ENCODE measurements around the gene EPHB3. TPM values are rescaled to one million over a fixed set of nuclear protein-coding genes. Genes with fewer than 3 reads are reported as not detected.
A peak's percentile ranks its signal among the peaks of the same experiment; 100 is the strongest.

The EPHB3 gene
- total and polyA plus RNA-seq, 2 experiments from 2014 or later = 142 to 170 TPM

DNA sequence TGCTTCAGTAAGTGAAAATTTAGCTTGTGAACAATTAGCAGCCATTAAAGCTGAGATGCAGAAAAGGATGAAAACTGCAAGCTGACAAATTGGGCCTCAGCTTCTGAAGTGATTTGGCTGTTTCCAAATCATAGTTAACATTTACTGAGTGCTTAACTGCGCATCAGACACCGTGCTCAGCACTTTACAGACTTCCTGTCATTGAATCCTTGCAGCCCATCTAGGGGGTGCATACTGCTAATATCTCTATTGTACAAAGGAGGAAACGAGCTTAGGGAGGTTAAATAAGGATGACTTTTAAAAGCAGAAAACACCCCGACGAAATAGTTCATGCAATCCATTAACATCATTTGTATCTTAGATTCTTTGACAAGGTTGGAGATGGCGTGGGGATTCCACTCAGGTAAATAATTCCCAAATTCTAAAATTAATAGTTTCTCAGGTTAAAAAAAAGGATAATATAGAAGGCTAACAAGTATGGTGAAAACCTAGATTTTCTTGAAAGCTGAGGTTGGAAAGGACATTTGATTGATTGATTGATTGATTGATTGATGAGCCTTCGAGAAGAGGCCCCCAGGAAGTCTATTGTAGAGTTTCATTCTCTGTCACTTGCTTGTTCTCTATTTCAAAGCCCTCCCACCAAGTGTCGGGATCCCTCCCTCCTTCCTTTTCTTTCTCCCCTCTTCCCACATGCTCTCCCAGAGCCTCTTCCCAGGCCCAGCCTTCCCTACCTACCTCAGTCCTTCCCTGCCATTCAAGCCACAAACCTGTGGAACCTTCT is 23.5 kb upstream of the EPHB3 start:
- no peaks in the 10 kb centered on the region for H3K9me3 ChIP-seq (ENCODE audit: low read depth)
- H3K4me3 ChIP-seq = no peak overlapping the region
- TF ChIP-seq CTCF (IDR thresholded peaks at IDR 0.05; ENCODE audit: low read depth, low read length) = no peak
- no peak for DNase-seq (ENCODE audit: low read depth in 1 of 2, low spot score in 1 of 2)
- H3K27ac ChIP-seq = no peak overlapping the region
- H3K27me3 ChIP-seq = peaks cover 3% of the 10 kb centered on the region
- no peaks in the 10 kb centered on the region for H3K36me3 ChIP-seq
- no peaks in the 10 kb centered on the region for H3K4me1 ChIP-seq (ENCODE audit: low read depth)

DNA sequence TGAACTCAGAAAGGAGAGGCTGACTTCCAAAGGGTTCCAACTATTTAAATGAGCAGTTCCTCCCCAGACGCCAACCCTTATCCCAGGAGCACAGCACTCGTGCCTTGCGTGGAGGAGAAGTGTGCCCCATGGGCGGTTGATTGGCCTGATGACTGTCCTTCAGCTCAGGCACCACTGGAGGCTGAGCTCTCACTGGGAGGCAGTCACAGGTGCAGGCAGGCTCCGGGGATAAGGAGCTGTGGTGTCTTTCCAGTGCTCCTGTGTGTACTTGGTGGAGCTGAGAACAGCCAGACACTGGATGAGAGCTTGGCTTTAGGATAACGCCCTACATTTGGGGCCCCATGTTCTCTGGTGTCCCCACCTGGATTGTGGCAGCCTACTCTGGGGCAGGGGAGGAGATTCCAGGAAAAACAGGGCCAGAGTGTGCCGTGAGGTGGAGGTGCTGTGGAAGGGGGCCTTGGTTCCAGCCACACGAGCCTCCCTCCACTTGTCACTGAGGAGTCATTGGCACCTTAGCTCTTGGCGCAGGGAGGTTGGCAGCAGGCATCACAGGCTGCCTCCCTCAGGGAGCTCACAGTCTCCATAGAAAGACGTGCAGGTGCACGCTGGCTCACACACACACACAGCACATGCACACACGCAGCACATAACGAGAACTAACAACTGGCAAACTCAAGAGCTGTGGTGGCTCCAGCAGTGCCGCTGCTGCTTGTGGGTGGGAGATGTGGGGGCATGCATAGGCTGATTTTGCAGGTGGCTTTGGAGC is 22.7 kb upstream of the EPHB3 start:
- no peak overlapping the region for H3K27ac ChIP-seq
- no peak for TF ChIP-seq CTCF (IDR thresholded peaks at IDR 0.05; ENCODE audit: low read depth, low read length)
- no peaks in the 10 kb centered on the region for H3K9me3 ChIP-seq (ENCODE audit: low read depth)
- no peaks in the 10 kb centered on the region for H3K36me3 ChIP-seq
- no peak overlapping the region for H3K4me3 ChIP-seq
- no peaks in the 10 kb centered on the region for H3K4me1 ChIP-seq (ENCODE audit: low read depth)
- DNase-seq (ENCODE audit: low read depth in 1 of 2, low spot score in 1 of 2) = no peak
- H3K27me3 ChIP-seq = peaks cover 6% of the 10 kb centered on the region

DNA sequence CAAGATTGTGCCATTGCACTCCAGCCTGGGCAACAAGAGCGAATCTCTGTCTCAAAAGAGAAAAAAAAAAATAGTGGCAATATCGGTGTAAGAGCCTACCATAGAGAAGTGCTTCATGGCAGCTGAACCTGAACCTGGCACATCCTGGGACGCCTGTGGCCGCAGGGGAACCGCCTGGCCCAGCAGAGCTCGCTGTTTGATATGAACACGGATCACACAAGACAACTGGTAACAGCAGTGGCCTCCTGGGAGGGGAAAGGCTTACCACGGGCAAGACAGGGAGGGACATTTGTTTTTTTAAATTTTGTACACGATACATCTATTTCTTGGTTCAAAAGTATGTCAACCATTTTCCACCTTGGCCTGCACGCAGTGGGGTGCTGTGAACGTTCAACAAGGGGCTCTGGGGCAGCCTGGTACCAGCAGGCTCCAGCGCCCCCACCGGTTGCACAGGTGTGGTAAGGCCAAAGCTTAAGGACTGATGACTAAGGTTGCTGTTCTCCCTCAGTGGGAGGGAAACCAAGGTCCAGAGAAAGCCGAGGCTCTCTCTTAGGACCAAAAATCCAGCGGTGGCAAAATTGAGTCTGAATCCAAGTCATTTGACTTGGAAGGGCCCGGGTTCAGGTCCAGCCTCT is 21.7 kb upstream of the EPHB3 start:
- DNase-seq (ENCODE audit: low read depth in 1 of 2, low spot score in 1 of 2) = no peak

GRCh38 chr3:184540777-184541681 is 20.6 kb upstream of the EPHB3 start:
- DNase-seq (ENCODE audit: low read depth in 1 of 2, low spot score in 1 of 2) = peak; percentile 37 to 81
- H3K27me3 ChIP-seq = peaks cover 4% of the 10 kb centered on the region
- H3K4me3 ChIP-seq = no peak overlapping the region
- H3K27ac ChIP-seq = no peak overlapping the region
- no peaks in the 10 kb centered on the region for H3K4me1 ChIP-seq (ENCODE audit: low read depth)
- H3K9me3 ChIP-seq (ENCODE audit: low read depth) = no peaks in the 10 kb centered on the region
- H3K36me3 ChIP-seq = no peaks in the 10 kb centered on the region
- TF ChIP-seq CTCF (IDR thresholded peaks at IDR 0.05; ENCODE audit: low read depth, low read length) = peak; percentile 70

More for the DNA sequence above, 21.7 kb upstream of the EPHB3 start:
- no peaks in the 10 kb centered on the region for H3K36me3 ChIP-seq
- H3K4me3 ChIP-seq = no peak overlapping the region
- no peak overlapping the region for H3K27ac ChIP-seq
- TF ChIP-seq CTCF (IDR thresholded peaks at IDR 0.05; ENCODE audit: low read depth, low read length) = no peak
- H3K4me1 ChIP-seq (ENCODE audit: low read depth) = no peaks in the 10 kb centered on the region
- H3K9me3 ChIP-seq (ENCODE audit: low read depth) = no peaks in the 10 kb centered on the region
- peaks cover 7% of the 10 kb centered on the region for H3K27me3 ChIP-seq

All from cardiac muscle cell (in vitro differentiated cells and primary cell).